Type B pancreatic cell (in vitro differentiated cells): ENCODE measurements around the gene KLC4. TPM values are rescaled to one million over a fixed set of nuclear protein-coding genes. Genes with fewer than 3 reads are reported as not detected.
A peak's percentile ranks its signal among the peaks of the same experiment; 100 is the strongest.

Experiments used
- DNase-seq: peaks from one replicate; pipeline ENCODE4 v3.0.0; 2021; ENCODE audit warnings: mixed read lengths; ENCODE audit not compliant: unreplicated experiment; ENCODE audit errors: extremely low spot score
- H3K27ac Mint-ChIP-seq: 2 replicates; pipeline ENCODE4 v1.8.0; 2021; ENCODE audit warnings: mild to moderate bottlenecking, mixed read lengths
- H3K27me3 Mint-ChIP-seq: 2 replicates; pipeline ENCODE4 v1.8.0; 2021; ENCODE audit warnings: mixed read lengths
- H3K36me3 Mint-ChIP-seq: 2 replicates; pipeline ENCODE4 v1.8.0; 2021; ENCODE audit warnings: mixed read lengths
- H3K4me1 Mint-ChIP-seq: one replicate; pipeline ENCODE4 v1.8.0; 2021; ENCODE audit warnings: mixed read lengths; ENCODE audit not compliant: unreplicated experiment
- H3K4me3 Mint-ChIP-seq: 2 replicates; pipeline ENCODE4 v1.8.0; 2021; ENCODE audit warnings: mild to moderate bottlenecking, mixed read lengths
- H3K9me3 Mint-ChIP-seq: 2 replicates; pipeline ENCODE4 v1.8.0; 2021; ENCODE audit warnings: mixed read lengths
- total RNA-seq: library from RNA; stranded (reverse); gene quantifications from 2 replicates; pipeline ENCODE4 v1.2.1, GENCODE V29; 2021; ENCODE audit warnings: low replicate concordance
- TF ChIP-seq, protein P1 (sequence below): fragments of 200-600 bp; sonication (generic); conservative IDR thresholded peaks from 2 replicates; pipeline ENCODE4 v1.5.0; 2021; ENCODE audit warnings: antibody characterized with exemption, mild to moderate bottlenecking

The KLC4 gene
- total RNA-seq, 1 donor from 2014 or later = 36.4 TPM

DNA sequence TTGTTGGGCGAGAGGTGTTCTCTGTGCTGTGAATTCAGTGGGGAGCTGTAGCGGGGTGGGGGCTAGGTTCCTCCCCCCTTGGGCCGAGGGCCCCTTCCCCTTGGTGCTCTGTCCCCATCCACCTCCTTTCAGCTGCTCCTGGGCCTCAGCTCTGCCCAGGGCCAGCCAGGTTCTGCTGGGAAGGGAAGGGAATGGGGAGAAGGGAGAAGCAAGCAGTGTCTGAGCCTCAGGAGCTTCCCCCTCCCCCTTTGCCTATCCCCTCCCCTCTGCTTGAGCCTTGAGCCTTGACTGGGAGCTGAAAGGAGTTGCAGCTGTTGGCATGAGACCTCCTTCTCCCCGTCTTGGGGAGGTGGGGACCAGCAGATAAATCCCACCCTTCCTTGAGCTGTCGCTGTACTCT lies 38.6 kb upstream of the KLC4 start:
- TF ChIP-seq, protein P1, sequence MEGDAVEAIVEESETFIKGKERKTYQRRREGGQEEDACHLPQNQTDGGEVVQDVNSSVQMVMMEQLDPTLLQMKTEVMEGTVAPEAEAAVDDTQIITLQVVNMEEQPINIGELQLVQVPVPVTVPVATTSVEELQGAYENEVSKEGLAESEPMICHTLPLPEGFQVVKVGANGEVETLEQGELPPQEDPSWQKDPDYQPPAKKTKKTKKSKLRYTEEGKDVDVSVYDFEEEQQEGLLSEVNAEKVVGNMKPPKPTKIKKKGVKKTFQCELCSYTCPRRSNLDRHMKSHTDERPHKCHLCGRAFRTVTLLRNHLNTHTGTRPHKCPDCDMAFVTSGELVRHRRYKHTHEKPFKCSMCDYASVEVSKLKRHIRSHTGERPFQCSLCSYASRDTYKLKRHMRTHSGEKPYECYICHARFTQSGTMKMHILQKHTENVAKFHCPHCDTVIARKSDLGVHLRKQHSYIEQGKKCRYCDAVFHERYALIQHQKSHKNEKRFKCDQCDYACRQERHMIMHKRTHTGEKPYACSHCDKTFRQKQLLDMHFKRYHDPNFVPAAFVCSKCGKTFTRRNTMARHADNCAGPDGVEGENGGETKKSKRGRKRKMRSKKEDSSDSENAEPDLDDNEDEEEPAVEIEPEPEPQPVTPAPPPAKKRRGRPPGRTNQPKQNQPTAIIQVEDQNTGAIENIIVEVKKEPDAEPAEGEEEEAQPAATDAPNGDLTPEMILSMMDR = no peak
- no peak for DNase-seq
- Mint-ChIP-seq H3K9me3 (no peaks in the 10 kb centered on the region), H3K27ac (peak overlapping the region; percentile 80), H3K4me3 (peak overlapping the region; percentile 85), H3K27me3 (no peaks in the 10 kb centered on the region), H3K36me3 (peaks cover 25% of the 10 kb centered on the region), H3K4me1 (peaks cover 15% of the 10 kb centered on the region)

DNA sequence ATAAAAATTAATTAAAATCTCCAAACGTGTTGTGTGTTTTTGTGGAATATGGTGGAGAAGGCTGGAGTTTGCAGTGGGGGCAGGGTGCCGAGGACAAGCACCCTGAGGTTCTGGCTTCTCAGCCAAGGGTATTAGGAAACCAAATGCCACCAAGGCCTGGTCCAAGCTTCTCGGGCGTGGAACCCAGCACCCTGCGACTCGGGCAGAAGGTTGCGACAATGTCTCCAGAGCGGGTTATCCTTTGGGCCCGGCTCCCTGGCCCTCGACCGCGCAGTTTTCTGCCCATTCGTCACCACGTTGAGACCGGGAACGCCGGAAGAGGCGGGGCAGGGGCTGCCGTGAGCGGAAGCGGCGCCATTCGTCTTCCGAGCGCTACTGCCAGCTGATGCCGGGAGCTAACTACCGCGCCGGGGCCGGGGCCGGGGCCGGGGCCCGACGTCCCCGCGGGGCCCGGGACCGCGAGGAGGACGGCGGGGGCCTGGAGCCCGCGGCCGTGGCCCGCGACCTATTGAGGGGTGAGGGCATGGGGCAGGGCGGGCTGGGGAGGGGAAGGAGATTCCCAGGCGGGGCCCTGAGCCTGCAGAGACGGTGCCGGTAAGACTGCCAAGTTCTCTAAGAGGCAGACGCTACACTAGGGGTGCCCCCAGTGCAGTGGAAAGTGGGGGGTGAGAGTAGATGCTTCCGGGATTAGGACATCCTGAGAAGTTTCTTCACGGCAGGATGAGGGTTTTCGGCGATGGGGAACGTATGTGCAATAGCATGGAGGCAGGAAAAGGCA lies 38.0 kb upstream of the KLC4 start, which contains the start of gene RRP36:
Gene RRP36 (plus strand): TSS at position 354 of the 778 bp plus-strand sequence. CDS start 32 bp downstream, at position 386.
- Mint-ChIP-seq H3K36me3 (peaks cover 28% of the 10 kb centered on the region), H3K27me3 (no peaks in the 10 kb centered on the region), H3K9me3 (no peaks in the 10 kb centered on the region), H3K27ac (peak within 1 kb of the TSS; percentile 84), H3K4me1 (peaks cover 10% of the 10 kb centered on the region), H3K4me3 (peak within 1 kb of the TSS; percentile 98)
- peak; percentile 81 for DNase-seq
- TF ChIP-seq, protein P1 = no peak

DNA sequence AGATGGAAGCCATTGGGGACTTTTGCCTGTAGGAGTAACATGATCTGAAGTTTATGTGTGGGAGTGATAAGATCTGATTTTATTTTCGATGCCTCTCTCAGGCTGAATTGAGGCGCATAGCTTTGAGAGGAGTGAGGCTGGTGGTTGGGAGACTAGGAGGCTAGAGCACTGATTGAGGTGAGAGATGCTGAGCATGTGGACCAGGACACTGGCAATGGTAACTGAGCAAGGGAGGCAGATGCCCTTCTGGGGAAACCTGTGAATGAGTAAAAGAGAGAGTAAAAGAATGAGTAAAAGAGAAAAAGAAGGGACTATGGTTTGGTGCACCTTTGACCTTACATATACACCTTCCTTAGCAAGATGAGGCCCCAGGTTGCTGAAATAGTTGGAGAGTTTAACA lies 35.0 kb upstream of the KLC4 start:
- DNase-seq = no peak
- Mint-ChIP-seq H3K4me3 (peak overlapping the region; percentile 10), H3K27ac (no peak overlapping the region), H3K4me1 (peaks cover 8% of the 10 kb centered on the region), H3K36me3 (peaks cover 30% of the 10 kb centered on the region), H3K9me3 (no peaks in the 10 kb centered on the region), H3K27me3 (no peaks in the 10 kb centered on the region)
- TF ChIP-seq, protein P1 = no peak

DNA sequence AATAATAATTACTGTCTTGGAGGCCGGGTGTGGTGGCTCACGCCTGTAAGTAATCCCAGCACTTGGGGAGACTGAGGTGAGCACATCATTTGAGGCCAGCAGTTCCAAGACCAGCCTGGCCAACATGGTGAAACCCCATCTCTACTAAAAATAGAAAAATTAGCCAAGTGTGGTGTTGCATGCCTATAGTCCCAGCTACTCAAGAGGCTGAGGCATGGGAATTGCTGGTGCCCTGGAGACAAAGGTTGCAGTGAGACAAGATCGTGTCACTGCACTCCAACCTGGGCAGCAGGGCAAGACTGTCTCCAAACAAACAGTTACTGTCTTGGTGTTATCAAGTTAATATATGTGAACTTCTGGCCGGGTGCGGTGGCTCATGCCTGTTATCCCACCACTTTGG lies 33.1 kb upstream of the KLC4 start:
- peaks cover 32% of the 10 kb centered on the region for H3K36me3 Mint-ChIP-seq

DNA sequence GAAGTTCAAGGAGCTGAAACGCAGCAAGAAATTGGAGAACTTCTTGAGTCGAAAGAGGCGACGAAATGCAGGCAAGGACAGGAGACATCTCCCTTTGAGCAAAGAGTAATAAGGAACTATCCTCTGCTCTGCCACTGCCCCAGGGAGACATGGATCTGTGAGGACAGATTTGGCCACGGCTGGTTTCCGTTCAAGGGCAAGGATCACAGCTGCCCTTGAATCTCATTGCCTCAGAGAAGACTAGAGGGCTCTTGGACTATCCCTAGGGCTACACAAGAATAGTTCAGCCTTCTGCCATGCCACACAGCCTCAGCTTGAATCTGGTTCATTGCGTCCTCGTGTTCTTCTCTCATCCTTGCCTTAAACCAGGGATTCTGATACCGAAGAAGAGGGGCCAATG lies 30.3 kb upstream of the KLC4 start:
- DNase-seq = no peak
- peaks cover 2% of the 10 kb centered on the region for H3K4me1 Mint-ChIP-seq
- H3K9me3 Mint-ChIP-seq = no peaks in the 10 kb centered on the region
- no peak overlapping the region for H3K27ac Mint-ChIP-seq
- H3K4me3 Mint-ChIP-seq = no peak overlapping the region
- H3K36me3 Mint-ChIP-seq = peaks cover 41% of the 10 kb centered on the region
- TF ChIP-seq, protein P1 = no peak
- no peaks in the 10 kb centered on the region for H3K27me3 Mint-ChIP-seq

More for the DNA sequence above, 33.1 kb upstream of the KLC4 start:
- Mint-ChIP-seq H3K4me3 (no peak overlapping the region), H3K4me1 (peaks cover 4% of the 10 kb centered on the region), H3K9me3 (no peaks in the 10 kb centered on the region), H3K27me3 (no peaks in the 10 kb centered on the region), H3K27ac (no peak overlapping the region)
- TF ChIP-seq, protein P1 = no peak
- no peak for DNase-seq
